GM23338 (cell line): Measurements from ENCODE around the gene ARL6IP1. TPM values are rescaled to one million over a fixed set of nuclear protein-coding genes. Genes with fewer than 3 reads are reported as not detected.

Experiments used
- ATAC-seq: fragments of 200-7000 bp; cut with Tn5 transposase; 3 replicates; pipeline ENCODE4 v1.9.1; 2020
- DNase-seq: peaks from one replicate; pipeline ENCODE4 v3.0.0-alpha.2; 2015; ENCODE audit warnings: low spot score
- H2AFZ ChIP-seq: fragments of 200-600 bp; sonication (generic); 2 replicates; pipeline ENCODE4 v1.8.0; 2016; ENCODE audit warnings: antibody characterized with exemption, mild to moderate bottlenecking, moderate library complexity
- H3F3A ChIP-seq: fragments of 200-600 bp; sonication (generic); replicated peaks from 2 replicates; pipeline ENCODE4 v1.8.0; 2017; ENCODE audit warnings: antibody characterized with exemption, mixed run types, low read depth
- H3K27ac ChIP-seq: fragments of 200-600 bp; sonication (generic); 2 replicates; pipeline ENCODE4 v1.6.1; 2016; ENCODE audit warnings: low read depth
- H3K27me3 ChIP-seq: fragments of 200-600 bp; sonication (generic); 2 replicates; pipeline ENCODE4 v1.8.0; 2016; ENCODE audit warnings: mild to moderate bottlenecking, mixed run types, moderate library complexity; ENCODE audit not compliant: insufficient read depth
- H3K36me3 ChIP-seq: fragments of 200-600 bp; sonication (generic); 2 replicates; pipeline ENCODE4 v1.8.0; 2016; ENCODE audit warnings: mild to moderate bottlenecking; ENCODE audit not compliant: insufficient read depth
- H3K4me1 ChIP-seq: fragments of 200-600 bp; sonication (generic); 2 replicates; pipeline ENCODE4 v1.8.0; 2016; ENCODE audit warnings: mild to moderate bottlenecking, moderate library complexity; ENCODE audit not compliant: insufficient read depth
- H3K4me2 ChIP-seq: fragments of 200-600 bp; sonication (generic); 2 replicates; pipeline ENCODE4 v1.7.1; 2017; ENCODE audit warnings: mixed run types
- H3K4me3 ChIP-seq: fragments of 200-600 bp; sonication (generic); 2 replicates; pipeline ENCODE4 v1.6.1; 2016; ENCODE audit warnings: mixed run types
- H3K79me2 ChIP-seq: fragments of 200-600 bp; sonication (generic); replicated peaks from 2 replicates; pipeline ENCODE4 v1.8.0; 2017; ENCODE audit warnings: mild to moderate bottlenecking; ENCODE audit not compliant: insufficient read depth
- H3K9me2 ChIP-seq: fragments of 200-600 bp; sonication (generic); 2 replicates; pipeline ENCODE4 v1.8.0; 2017; ENCODE audit not compliant: insufficient read depth
- H4K20me1 ChIP-seq: fragments of 200-600 bp; sonication (generic); replicated peaks from 2 replicates; pipeline ENCODE4 v1.8.0; 2017; ENCODE audit warnings: mild to moderate bottlenecking; ENCODE audit not compliant: insufficient read depth
- H3K27ac Mint-ChIP-seq: 2 replicates; pipeline ENCODE4 v1.8.0; 2020; ENCODE audit warnings: inconsistent platforms, mild to moderate bottlenecking, moderate library complexity, mixed read lengths
- H3K27me3 Mint-ChIP-seq: 3 replicates; pipeline ENCODE4 v1.8.0; 2022; ENCODE audit warnings: low read depth, mild to moderate bottlenecking, moderate library complexity, mixed read lengths, inconsistent platforms; ENCODE audit not compliant: insufficient read depth, poor library complexity
- H3K36me3 Mint-ChIP-seq: 3 replicates; pipeline ENCODE4 v1.8.0; 2021; ENCODE audit warnings: low read depth, mild to moderate bottlenecking, inconsistent platforms, moderate library complexity, mixed read lengths
- H3K4me1 Mint-ChIP-seq: 3 replicates; pipeline ENCODE4 v1.8.0; 2020; ENCODE audit warnings: mild to moderate bottlenecking, inconsistent platforms, mixed read lengths
- H3K4me3 Mint-ChIP-seq: 3 replicates; pipeline ENCODE4 v1.8.0; 2021; ENCODE audit warnings: moderate library complexity, mild to moderate bottlenecking, inconsistent platforms, mixed read lengths
- H3K9me3 Mint-ChIP-seq: 3 replicates; pipeline ENCODE4 v1.8.0; 2020; ENCODE audit warnings: moderate library complexity, mild to moderate bottlenecking, inconsistent platforms, mixed read lengths
- CREB1 ChIP-seq: fragments of 250-450 bp; sonication (Bioruptor Pico); IDR thresholded peaks from 2 replicates; pipeline ENCODE4 v1.5.0; 2020; ENCODE audit warnings: low read depth, mild to moderate bottlenecking, moderate library complexity
- ETS1 ChIP-seq: IDR thresholded peaks from 2 replicates; pipeline ENCODE4 v1.6.1; 2016; ENCODE audit warnings: antibody characterized with exemption
- EZH2 ChIP-seq: fragments of 200-600 bp; sonication (generic); IDR thresholded peaks from one replicate; pipeline ENCODE4 v1.8.0; 2017; ENCODE audit warnings: antibody characterized with exemption, mild to moderate bottlenecking, low read depth; ENCODE audit not compliant: unreplicated experiment
- EZH2phosphoT487 ChIP-seq: fragments of 200-600 bp; sonication (generic); IDR thresholded peaks from one replicate; pipeline ENCODE4 v1.8.1; 2018; ENCODE audit warnings: antibody characterized with exemption; ENCODE audit not compliant: unreplicated experiment
- NANOG ChIP-seq: IDR thresholded peaks from 2 replicates; pipeline ENCODE4 v1.6.1; 2016; ENCODE audit warnings: antibody characterized with exemption, borderline replicate concordance
- POLR2AphosphoS5 ChIP-seq: IDR thresholded peaks from 2 replicates; pipeline ENCODE4 v1.6.1; 2016; ENCODE audit warnings: antibody characterized with exemption, low read depth
- STAT1 ChIP-seq: IDR thresholded peaks from one replicate; pipeline ENCODE4 v1.6.1; 2016; ENCODE audit warnings: antibody characterized with exemption; ENCODE audit not compliant: unreplicated experiment
- ZNF331 ChIP-seq: fragments of 250-450 bp; sonication (Bioruptor Pico); IDR thresholded peaks from 2 replicates; pipeline ENCODE4 v1.5.0; 2020; ENCODE audit warnings: low read depth, mild to moderate bottlenecking, moderate library complexity
- polyA plus RNA-seq: library from polyadenylated mRNA; unstranded; fragments of >200 nt; fragmentation: Nextera tagmentation; extraction: Ambion mirVana; gene quantifications from 2 replicates; pipeline ENCODE4 v1.2.1, GENCODE V29; 2016
- total RNA-seq: library from RNA; depleted of rRNA; stranded (reverse); fragments of >200 nt; shearing (Covaris generic); gene quantifications from 2 replicates; pipeline ENCODE4 v1.2.3, GENCODE V29; 2014

Gene ARL6IP1
- total and polyA plus RNA-seq, 2 experiments from 2014 or later, result 192 to 250 TPM

DNA sequence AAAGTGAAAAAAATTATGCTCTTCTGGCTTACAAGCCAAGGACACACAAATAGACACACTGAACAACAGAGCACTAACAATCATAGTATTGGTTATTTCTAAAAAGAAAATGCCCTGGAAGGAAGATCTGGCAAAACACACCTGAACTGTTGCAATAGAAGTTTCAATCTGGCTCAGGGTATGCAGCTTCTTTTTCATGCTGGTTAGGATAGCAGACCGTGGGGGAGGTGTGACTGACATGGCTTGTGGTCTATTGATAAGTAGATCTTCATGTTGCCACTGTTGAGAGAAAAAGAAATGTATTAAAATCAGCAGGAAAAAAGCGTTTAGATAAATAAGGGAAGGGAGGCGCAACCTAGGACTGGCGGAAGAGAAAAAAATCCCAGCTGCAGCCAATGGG lies 26.5 kb upstream of the ARL6IP1 start:
- DNase-seq (no peak), ATAC-seq (no peak)
- Histone ChIP-seq H3K27me3 (no peaks in the 10 kb centered on the region), H3K4me1 (no peaks in the 10 kb centered on the region; the same call in 1 of the 2 replicates), H3K79me2 (no peaks in the 10 kb centered on the region), H4K20me1 (peaks cover 5% of the 10 kb centered on the region), H3F3A (0 out of 2 replicates have a peak, but pooled peaks cover 5% of the 10 kb centered on the region), H3K4me3 (no peak overlapping the region), H3K9me2 (no peaks in the 10 kb centered on the region), H3K36me3 (peaks cover 39% of the 10 kb centered on the region), H3K27ac (no peak overlapping the region), H2AFZ (no peak overlapping the region), H3K4me2 (no peak overlapping the region)
- H3K27ac Mint-ChIP-seq, result peak overlapping the region; percentile 23
- no peaks in the 10 kb centered on the region for H3K9me3 Mint-ChIP-seq
- H3K4me1 Mint-ChIP-seq, result peaks cover 4% of the 10 kb centered on the region
- peaks cover 7% of the 10 kb centered on the region for H3K27me3 Mint-ChIP-seq
- peaks cover 48% of the 10 kb centered on the region for H3K36me3 Mint-ChIP-seq
- no peak for TF ChIP-seq STAT1
- no peak overlapping the region for H3K4me3 Mint-ChIP-seq

DNA sequence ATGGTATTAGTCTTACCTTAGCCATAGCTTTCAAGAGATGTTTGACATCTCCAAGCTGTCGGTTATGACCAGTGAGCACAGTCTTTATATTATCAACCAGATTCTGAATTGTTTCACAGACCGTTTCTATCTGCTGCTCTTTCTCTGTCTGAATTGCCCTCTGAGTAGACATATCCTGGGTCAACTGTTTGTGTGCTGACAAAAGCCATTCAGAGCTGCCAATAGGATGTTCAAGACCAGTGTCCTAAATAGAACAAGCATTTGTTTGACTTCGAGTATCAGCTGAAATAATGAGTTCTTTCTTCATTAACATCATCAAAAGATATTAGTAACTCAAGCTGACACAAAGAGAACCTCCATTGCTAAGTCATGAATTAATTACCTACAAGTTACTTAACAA lies 14.9 kb upstream of the ARL6IP1 start:
- Histone ChIP-seq H2AFZ (no peak overlapping the region), H3K79me2 (no peaks in the 10 kb centered on the region), H3K27ac (no peak overlapping the region), H4K20me1 (no peaks in the 10 kb centered on the region; the same call in 1 of the 2 replicates), H3K9me2 (no peaks in the 10 kb centered on the region), H3K27me3 (no peaks in the 10 kb centered on the region), H3K36me3 (peaks cover 62% of the 10 kb centered on the region), H3K4me3 (no peak overlapping the region), H3K4me2 (no peak overlapping the region), H3F3A (peaks cover 5% of the 10 kb centered on the region; the same call in 1 of the 2 replicates), H3K4me1 (no peaks in the 10 kb centered on the region)
- DNase-seq (no peak), ATAC-seq (no peak)
- no peaks in the 10 kb centered on the region for H3K9me3 Mint-ChIP-seq
- H3K27ac Mint-ChIP-seq, result no peak overlapping the region
- H3K27me3 Mint-ChIP-seq, result no peaks in the 10 kb centered on the region
- H3K4me1 Mint-ChIP-seq, result no peaks in the 10 kb centered on the region
- TF ChIP-seq ETS1 (no peak), ZNF331 (CRISPR knock-in tag) (no peak), CREB1 (CRISPR knock-in tag) (no peak), EZH2 (no peak), EZH2phosphoT487 (no peak)
- H3K36me3 Mint-ChIP-seq, result peaks cover 71% of the 10 kb centered on the region
- H3K4me3 Mint-ChIP-seq, result no peak overlapping the region

- Mint-ChIP-seq H3K9me3 (no peaks in the 10 kb centered on the region), H3K27me3 (no peaks in the 10 kb centered on the region), H3K36me3 (peaks cover 86% of the 10 kb centered on the region), H3K4me3 (no peak overlapping the region), H3K4me1 (peaks cover 2% of the 10 kb centered on the region; the same call in 1 of the 3 replicates), H3K27ac (no peak overlapping the region)
- H3K4me2 ChIP-seq, result no peak overlapping the region
- no peaks in the 10 kb centered on the region for H3K9me2 ChIP-seq
- no peak overlapping the region for H3K27ac ChIP-seq
- 0 out of 2 replicates have a peak, but pooled peaks cover 3% of the 10 kb centered on the region for H3F3A ChIP-seq
- H3K27me3 ChIP-seq, result no peaks in the 10 kb centered on the region
- TF ChIP-seq NANOG, result no peak
- TF ChIP-seq POLR2AphosphoS5, result no peak
- TF ChIP-seq EZH2phosphoT487, result no peak
- peaks cover 73% of the 10 kb centered on the region for H3K36me3 ChIP-seq
- ATAC-seq (no peak), DNase-seq (no peak)
- H2AFZ ChIP-seq, result no peak overlapping the region
- H4K20me1 ChIP-seq, result no peaks in the 10 kb centered on the region
- H3K4me1 ChIP-seq, result peaks cover 4% of the 10 kb centered on the region; the same call in 1 of the 2 replicates
- H3K79me2 ChIP-seq, result no peaks in the 10 kb centered on the region; the same call in 1 of the 2 replicates
- no peak overlapping the region for H3K4me3 ChIP-seq
Measured at GRCh38 chr16:18811925-18812324, 10.6 kb upstream of the ARL6IP1 start.
